Measurements from ENCODE around the gene CCL4L2.
"Not testable (repeated sequence)": the region's sequence is repeated elsewhere in the genome, so short reads cannot be mapped to it uniquely, and the experiment has no call there.

The CCL4L2 gene

DNA sequence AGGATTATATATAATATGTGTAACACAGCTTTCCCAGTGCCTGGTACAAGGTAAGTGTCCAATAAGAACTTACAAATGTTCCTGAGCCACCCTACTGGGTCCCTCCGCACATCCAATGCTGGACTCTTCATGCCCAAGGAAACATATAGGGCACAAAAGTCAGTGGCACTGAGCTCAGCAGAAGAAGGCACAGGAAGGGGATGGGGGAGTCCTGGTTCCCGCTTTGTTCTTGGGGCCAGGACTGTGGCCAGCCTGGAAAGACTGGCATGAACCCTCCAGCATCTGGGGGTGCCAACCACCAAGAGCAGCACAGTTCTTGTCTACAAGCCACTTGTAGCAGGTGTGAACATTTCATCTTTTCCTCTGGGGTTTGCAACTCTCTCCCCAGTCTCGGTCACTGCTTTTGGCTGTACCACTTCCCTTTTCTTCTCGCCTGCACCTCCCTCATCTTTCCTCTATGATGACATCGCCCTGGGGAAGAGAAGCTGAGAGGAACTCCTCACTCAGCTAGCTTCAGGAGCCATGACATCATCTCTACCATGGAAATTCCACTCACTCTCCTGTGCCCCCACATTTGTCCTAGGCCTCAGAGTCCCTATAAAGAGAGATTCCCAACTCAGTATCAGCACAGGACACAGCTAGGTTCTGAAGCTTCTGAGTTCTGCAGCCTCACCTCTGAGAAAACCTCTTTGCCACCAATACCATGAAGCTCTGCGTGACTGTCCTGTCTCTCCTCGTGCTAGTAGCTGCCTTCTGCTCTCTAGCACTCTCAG, at the start of gene CCL4L2:
Gene CCL4L2, plus strand, starts transcription at position 625 of the 773 bp plus-strand sequence.
- not testable (repeated sequence) for H3K27ac ChIP-seq; DNase-seq (ENCODE audit: low read depth, low spot score)

- DNase-seq (ENCODE audit: low read depth, low spot score); H3K27ac ChIP-seq: not testable (repeated sequence)
These were observed 42.0 kb upstream of the CCL4L2 start for GRCh38 chr17:36168836-36169235.

DNA sequence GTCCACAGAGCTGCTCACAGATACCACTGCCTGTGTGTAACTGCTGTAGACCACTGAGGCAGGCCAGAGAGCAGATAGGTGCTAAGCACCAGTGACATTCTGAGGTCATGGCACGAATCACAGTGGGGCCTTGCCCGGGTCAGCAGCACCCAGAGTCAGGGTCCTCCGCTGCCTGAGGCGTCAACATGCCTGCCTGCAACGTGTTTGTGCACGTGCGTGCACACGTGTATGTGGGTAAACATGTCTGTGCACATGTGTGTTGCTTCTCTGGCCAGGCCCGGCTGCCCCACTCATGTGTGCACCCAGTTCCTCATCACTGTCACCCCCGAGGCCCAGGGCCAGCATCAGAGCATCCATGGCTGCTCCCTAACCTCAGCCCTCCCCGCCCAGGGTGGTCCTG, 34.3 kb upstream of the CCL4L2 start, which contains the start of gene TBC1D3B:
Gene TBC1D3B, minus strand, starts transcription at position 101 of the 400 bp plus-strand sequence. CDS start 1,586 bp downstream, outside the sequence.
- not testable (repeated sequence) for DNase-seq (ENCODE audit: low read depth, low spot score); H3K27ac ChIP-seq

GRCh38 chr17:36181446-36182175, 29.3 kb upstream of the CCL4L2 start:
- not testable (repeated sequence) for DNase-seq (ENCODE audit: low read depth, low spot score); H3K27ac ChIP-seq

- no peak for DNase-seq (ENCODE audit: low read depth, low spot score)
- H3K27ac ChIP-seq = no peak overlapping the region
These were observed 28.5 kb upstream of the CCL4L2 start for GRCh38 chr17:36182176-36183000.

GRCh38 chr17:36183001-36183971, 27.6 kb upstream of the CCL4L2 start:
- H3K27ac ChIP-seq = no peak overlapping the region
- no peak for DNase-seq (ENCODE audit: low read depth, low spot score)

DNA sequence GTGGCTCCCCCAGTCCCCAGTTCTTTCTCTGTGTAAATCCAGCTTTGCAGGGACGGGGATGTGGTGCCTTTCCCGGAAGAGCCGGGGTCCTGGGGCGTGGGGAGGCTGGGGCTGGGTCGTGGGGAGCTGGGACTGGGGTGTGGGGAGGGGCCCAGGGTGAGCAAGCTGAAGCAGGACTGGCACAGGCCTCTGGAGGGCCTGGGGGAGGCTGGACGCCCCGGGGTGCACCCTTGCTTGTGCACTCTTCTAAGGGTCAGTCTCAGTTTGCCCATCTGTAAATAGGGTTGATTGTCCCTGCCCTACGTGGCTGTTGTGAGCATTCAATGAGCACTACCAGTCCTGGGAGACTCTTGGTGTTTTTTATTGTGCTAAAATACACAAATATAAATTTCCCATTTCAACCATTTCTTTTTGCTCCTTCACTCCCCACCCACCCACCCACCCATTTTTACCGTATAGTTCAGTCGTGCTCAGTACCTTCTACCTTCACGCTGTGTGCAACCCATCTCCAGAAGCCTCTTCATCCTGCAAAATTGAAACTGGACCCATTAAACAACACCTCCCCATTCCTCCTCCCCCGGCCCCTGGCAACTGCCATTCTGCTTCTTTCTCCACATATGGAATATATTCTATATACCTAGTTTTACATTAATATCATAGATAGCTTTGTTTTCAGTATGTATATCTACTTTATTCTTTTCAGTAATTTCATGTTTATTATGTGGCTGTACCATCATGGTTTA, 26.7 kb upstream of the CCL4L2 start:
- no peak overlapping the region for H3K27ac ChIP-seq
- no peak for DNase-seq (ENCODE audit: low read depth, low spot score)

DNA sequence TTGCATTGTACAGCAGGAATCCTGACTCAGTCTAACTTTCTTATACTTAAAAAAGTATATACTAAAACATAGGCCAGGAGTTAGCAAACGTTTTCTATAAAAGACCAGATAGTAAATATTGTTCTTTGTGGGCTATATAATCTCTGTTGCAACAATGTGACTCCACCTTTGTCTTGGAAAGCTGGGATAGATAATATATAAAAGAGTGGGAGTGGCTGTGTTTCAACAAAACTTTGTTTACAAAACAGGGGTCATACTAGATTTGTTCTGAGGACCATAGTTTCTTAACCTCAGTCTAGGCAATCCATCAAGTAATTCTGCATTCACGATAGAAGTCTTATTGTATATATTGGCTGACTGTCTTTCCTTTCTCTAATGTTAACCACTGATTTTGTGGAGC, 25.4 kb upstream of the CCL4L2 start:
- H3K27ac ChIP-seq = no peak overlapping the region
- no peak for DNase-seq (ENCODE audit: low read depth, low spot score)

GRCh38 chr17:36186810-36187763, 23.8 kb upstream of the CCL4L2 start:
- DNase-seq (ENCODE audit: low read depth, low spot score); H3K27ac ChIP-seq: not testable (repeated sequence)

- not testable (repeated sequence) for H3K27ac ChIP-seq; DNase-seq (ENCODE audit: low read depth, low spot score)
These were observed 22.8 kb upstream of the CCL4L2 start for GRCh38 chr17:36187943-36188665.

GRCh38 chr17:36188891-36189306, 22.0 kb upstream of the CCL4L2 start:
- H3K27ac ChIP-seq = no peak overlapping the region
- DNase-seq (ENCODE audit: low read depth, low spot score) = no peak

DNA sequence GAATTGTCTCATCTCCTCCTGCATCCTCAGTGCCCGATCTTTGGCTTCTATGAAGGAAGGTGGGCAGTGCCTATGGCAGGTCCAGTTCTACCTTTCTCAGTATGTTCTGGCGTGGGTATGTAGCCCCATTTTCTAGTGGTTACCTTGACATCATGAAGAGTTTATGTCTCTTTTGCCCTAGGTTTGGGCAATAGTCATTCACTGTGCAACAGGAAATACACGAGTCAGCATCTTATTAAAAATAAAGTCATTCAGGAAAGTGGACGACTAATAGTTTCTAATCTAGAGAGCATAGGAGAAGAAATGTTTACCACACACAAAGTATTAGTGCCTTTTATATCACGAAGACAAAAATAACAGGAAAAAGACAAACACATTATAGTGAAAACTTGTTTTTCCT, 20.9 kb upstream of the CCL4L2 start:
- H3K27ac ChIP-seq; DNase-seq (ENCODE audit: low read depth, low spot score): not testable (repeated sequence)

DNA sequence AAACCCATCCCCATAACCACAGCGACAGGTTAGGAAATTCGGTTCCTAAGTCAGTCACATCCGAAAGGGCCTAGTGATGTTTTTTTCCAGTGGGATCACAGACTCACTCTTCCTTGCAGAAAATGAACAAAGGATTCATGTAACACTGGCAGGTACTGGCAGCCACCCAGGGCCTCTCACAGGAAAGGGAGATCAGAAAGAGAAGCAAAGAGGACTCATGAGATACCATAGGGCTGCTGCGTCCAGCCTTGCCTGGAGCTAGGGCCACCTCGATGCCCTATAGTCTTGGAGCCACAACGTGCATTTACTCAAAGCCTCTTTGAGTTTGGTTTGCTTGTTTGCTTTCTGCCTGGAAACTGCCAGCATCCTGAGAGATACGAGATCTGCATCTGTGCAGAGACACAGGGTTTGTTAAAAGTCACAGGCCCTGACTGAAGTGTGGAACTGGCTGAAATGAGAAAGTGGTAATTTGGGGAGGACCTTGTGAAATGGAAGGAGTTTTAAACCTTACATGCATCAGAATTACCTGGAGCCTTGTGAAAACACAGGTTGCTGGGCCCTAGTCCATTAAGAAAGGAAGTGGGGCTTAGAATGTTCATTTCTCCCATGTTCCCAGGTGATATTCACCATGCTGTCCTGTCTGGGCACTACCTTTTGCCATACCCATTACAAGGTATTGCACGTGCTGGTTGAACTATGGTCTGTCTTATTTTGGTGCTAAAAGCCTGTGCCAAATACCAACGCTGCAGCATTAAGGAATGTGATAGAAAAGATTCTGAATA, 20.1 kb upstream of the CCL4L2 start:
- not testable (repeated sequence) for DNase-seq (ENCODE audit: low read depth, low spot score)

DNA sequence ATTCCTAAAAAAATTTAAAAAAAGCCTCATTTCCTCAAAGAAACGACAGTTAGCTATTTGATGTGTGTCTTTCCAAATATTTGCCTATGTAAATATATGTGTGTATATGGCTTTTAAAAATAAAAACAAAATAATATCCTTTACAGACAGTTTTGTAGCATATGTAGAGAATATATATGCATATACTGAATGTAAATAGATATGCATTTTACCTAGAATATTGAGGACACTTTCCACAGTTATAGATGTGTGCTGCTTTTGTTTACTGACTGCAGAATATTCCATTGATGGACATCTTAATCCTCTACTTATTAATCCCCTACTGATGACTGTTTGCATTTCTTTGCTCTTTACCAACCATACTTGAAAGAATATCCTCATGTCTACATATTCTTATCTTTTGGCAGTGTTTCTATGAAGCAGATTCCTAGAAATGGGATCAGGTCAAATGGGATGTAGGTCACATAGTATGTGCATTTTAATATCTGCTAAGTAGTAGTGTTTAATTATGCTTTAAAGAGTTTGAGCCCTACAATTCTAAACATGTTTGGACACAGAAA, 17.6 kb upstream of the CCL4L2 start:
- no peak for DNase-seq (ENCODE audit: low read depth, low spot score)
- no peak overlapping the region for H3K27ac ChIP-seq

More for the DNA sequence above, 20.1 kb upstream of the CCL4L2 start:
- H3K27ac ChIP-seq = not testable (repeated sequence)

GRCh38 chr17:36194147-36194831, 16.6 kb upstream of the CCL4L2 start:
- DNase-seq (ENCODE audit: low read depth, low spot score); H3K27ac ChIP-seq: not testable (repeated sequence)

All from epithelial cell of prostate (primary cell).